NCI-H146 (cell line): ENCODE results near the gene ADAMTS2.
"Not testable (repeated sequence)": the region's sequence is repeated elsewhere in the genome, so short reads cannot be mapped to it uniquely, and the experiment has no call there.

ENCODE experiments used
- DNase-seq: peaks from one replicate; lab custom pipeline; 2025; lab: John Stamatoyannopoulos, UW

The ADAMTS2 gene

GRCh38 chr5:179296150-179296821 is 49.0 kb downstream of the ADAMTS2 start:
- DNase-seq, result no peak

GRCh38 chr5:179295778-179296149 is 49.5 kb downstream of the ADAMTS2 start:
- no peak for DNase-seq

GRCh38 chr5:179294891-179295777 is 50.1 kb downstream of the ADAMTS2 start:
- DNase-seq, result no peak

GRCh38 chr5:179294131-179294780 is 51.0 kb downstream of the ADAMTS2 start:
- no peak for DNase-seq

- no peak for DNase-seq
Observed at GRCh38 chr5:179292681-179293635, 52.3 kb downstream of the ADAMTS2 start.

- DNase-seq, result no peak
Observed at GRCh38 chr5:179292202-179292601, 53.1 kb downstream of the ADAMTS2 start.

- DNase-seq, result no peak
Observed at GRCh38 chr5:179290681-179291540, 54.4 kb downstream of the ADAMTS2 start.

- DNase-seq, result no peak
Observed at GRCh38 chr5:179289756-179290385, 55.4 kb downstream of the ADAMTS2 start.

- no peak for DNase-seq
Observed at GRCh38 chr5:179288809-179289185, 56.5 kb downstream of the ADAMTS2 start.

GRCh38 chr5:179288101-179288808 is 57.0 kb downstream of the ADAMTS2 start:
- no peak for DNase-seq

- no peak for DNase-seq
Observed at GRCh38 chr5:179287631-179288030, 57.6 kb downstream of the ADAMTS2 start.

- DNase-seq, result no peak
Observed at GRCh38 chr5:179287071-179287470, 58.2 kb downstream of the ADAMTS2 start.

GRCh38 chr5:179285776-179286162 is 59.5 kb downstream of the ADAMTS2 start:
- not testable (repeated sequence) for DNase-seq

- no peak for DNase-seq
Observed at GRCh38 chr5:179284751-179285631, 60.3 kb downstream of the ADAMTS2 start.

- DNase-seq, result not testable (repeated sequence)
Observed at GRCh38 chr5:179283908-179284307, 61.4 kb downstream of the ADAMTS2 start.

GRCh38 chr5:179281694-179282093 is 63.6 kb downstream of the ADAMTS2 start:
- DNase-seq, result no peak

- DNase-seq, result no peak
Observed at GRCh38 chr5:179280095-179280490, 65.2 kb downstream of the ADAMTS2 start.

- no peak for DNase-seq
Observed at GRCh38 chr5:179279347-179280094, 65.7 kb downstream of the ADAMTS2 start.
